ENCODE measurements around the gene NCKAP5.

GRCh38 chr2:133568172-133568571 is at the start of gene NCKAP5:
- TF ChIP-seq POLR2A (IDR thresholded peaks at IDR 0.05) (no peak), CTCF (IDR thresholded peaks at IDR 0.05) (no peak)
